ENCODE measurements around the gene DPH7. TPM values are rescaled to one million over a fixed set of nuclear protein-coding genes. Genes with fewer than 3 reads are reported as not detected.

DPH7 gene
- total and polyA plus RNA-seq, 5 experiments from 2014 or later = 26.2 to 80.7 (median 32.8) TPM

DNA sequence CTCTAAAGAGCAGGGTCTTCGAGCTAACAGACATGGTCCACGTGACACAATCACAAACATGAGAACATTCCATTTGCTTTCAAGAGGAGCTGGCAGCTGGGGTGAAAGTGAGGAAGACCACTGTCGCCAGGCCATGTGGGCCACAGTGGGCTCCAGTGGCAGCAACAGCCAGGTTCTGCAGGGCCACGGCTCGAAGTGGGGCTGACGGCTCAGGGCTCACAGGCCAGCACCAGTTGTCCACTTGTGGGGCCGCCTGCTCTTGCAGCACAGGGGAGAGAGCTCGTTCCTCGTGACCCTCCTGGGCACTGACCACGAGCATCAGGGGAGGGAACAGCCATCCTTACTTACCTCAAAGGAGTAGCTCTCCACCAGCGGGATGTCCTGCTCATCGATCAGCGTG, 9.6 kb upstream of the DPH7 start:
- H3K27ac Mint-ChIP-seq = peak overlapping the region in 1 of 10 donors; percentile 44
- no peaks in the 10 kb centered on the region for H3K27me3 Mint-ChIP-seq
- POLR2A ChIA-PET = interaction anchor here (0.8 to 1.5 kb wide), 5 partner anchors 9 to 37 kb away, joined by 3 to 5 read pairs (median 4); partner anchors contain the start of genes ARRDC1, EHMT1 and MRPL41
- H3K4me1 Mint-ChIP-seq = peaks cover 9 to 26% (median 12%) of the 10 kb centered on the region in 4 donors
- peak overlapping the region; percentile 13 to 91 (median 78) for H3K4me3 Mint-ChIP-seq
- peaks cover 0 to 21% (median 3%) of the 10 kb centered on the region in 3 donors for H3K36me3 Mint-ChIP-seq
- no peaks in the 10 kb centered on the region for H3K9me3 Mint-ChIP-seq
- DNase-seq (no peak), ATAC-seq (no peak)

DNA sequence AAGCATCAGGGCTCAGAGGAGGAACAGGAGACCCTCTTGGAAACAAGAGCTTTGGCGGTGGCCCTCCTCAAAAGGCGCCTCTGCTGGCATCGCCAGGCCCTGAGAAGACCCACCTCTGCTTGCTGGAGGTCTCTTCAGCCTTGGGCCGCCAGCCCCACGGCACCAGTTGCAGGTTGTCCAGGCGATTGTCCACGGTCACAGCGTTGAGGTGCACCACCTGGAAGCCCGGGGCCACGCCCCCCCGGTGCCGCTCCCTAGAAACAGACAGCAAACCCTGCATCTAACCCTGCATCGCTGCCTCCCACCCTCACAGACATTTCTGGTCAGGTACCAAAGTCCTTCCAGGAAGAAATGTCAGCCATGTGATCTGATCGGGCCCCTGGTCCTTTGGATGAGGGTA, 8.1 kb upstream of the DPH7 start:
- Mint-ChIP-seq H3K36me3 (peaks cover 0 to 27% (median 3%) of the 10 kb centered on the region in 3 donors), H3K4me3 (no peak overlapping the region), H3K4me1 (peaks cover 10 to 26% (median 12%) of the 10 kb centered on the region in 4 donors), H3K27me3 (no peaks in the 10 kb centered on the region), H3K9me3 (no peaks in the 10 kb centered on the region), H3K27ac (no peak overlapping the region)
- POLR2A ChIA-PET = no interaction called here
- ATAC-seq (no peak), DNase-seq (no peak)

DNA sequence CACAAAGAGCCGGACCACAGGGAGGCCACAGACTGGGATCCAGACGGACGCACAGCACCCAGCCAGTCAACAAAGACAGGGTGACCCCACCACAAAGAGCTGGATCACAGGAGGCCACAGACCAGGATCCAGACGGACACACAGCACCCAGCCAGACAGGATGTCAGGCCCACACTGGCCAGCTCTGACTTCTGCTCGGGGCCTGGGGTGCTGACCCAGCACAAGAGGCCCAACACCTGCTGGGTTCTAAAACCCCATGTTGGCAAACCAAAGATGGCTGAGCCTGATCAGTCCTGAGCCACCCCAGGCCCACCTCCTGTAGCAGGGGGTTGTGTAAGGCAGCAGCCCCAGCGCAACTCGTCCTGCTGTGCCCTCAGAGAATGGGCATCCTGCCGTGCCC, 5.2 kb upstream of the DPH7 start:
- DNase-seq = no peak
- H3K36me3 Mint-ChIP-seq = peaks cover 0 to 31% (median 3%) of the 10 kb centered on the region in 3 donors
- ATAC-seq = no peak
- H3K27me3 Mint-ChIP-seq = no peaks in the 10 kb centered on the region
- no peak overlapping the region for H3K27ac Mint-ChIP-seq
- POLR2A ChIA-PET = interaction anchor here (1.4 kb wide), 1 partner anchor 32 kb away, joined by 3 read pairs; the partner anchor contains the start of gene MRPL41
- no peaks in the 10 kb centered on the region for H3K9me3 Mint-ChIP-seq
- no peak overlapping the region for H3K4me3 Mint-ChIP-seq
- peaks cover 4 to 17% (median 9%) of the 10 kb centered on the region in 4 donors for H3K4me1 Mint-ChIP-seq

- H3K4me3 Mint-ChIP-seq = peak overlapping the region in 1 of 10 donors; percentile 22
- peak overlapping the region in 1 of 10 donors; percentile 62 for H3K27ac Mint-ChIP-seq
- POLR2A ChIA-PET = no interaction called here
- peaks cover 4 to 12% (median 9%) of the 10 kb centered on the region in 4 donors for H3K4me1 Mint-ChIP-seq
- no peaks in the 10 kb centered on the region for H3K27me3 Mint-ChIP-seq
- peaks cover 0 to 31% (median 3%) of the 10 kb centered on the region in 3 donors for H3K36me3 Mint-ChIP-seq
- no peak for DNase-seq
- H3K9me3 Mint-ChIP-seq = no peaks in the 10 kb centered on the region
- ATAC-seq = no peak
Observed at GRCh38 chr9:137583347-137583746, 4.6 kb upstream of the DPH7 start.

DNA sequence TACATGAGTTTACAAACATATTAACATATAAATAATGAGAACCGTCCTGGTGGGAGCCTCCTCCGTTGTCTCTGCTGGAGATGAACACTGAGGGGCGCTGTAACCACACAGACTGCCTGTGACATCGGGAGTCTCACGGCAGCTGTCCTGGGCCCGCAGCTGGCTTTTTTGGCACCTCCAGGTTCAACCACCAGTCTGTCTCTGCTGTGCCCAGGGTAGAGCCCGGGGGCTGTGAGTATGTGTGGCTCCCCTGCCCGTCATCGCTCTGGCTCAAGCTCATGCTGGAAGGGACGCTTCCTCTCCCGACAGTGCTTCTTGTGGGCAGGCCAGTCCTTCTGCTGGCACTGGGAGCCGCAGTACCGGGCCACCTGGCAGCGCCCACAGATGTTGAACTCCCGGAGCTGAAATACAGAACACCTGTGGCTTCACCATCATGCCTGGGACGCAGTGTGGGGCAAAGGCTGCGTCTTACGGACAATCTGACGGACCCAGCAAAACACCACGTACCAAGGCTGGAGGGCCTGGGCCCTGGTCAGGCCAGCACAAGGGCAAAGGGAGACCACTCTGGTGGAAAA, 3.6 kb upstream of the DPH7 start:
- Mint-ChIP-seq H3K36me3 (peaks cover 0 to 23% (median 3%) of the 10 kb centered on the region in 3 donors), H3K27me3 (no peaks in the 10 kb centered on the region), H3K9me3 (no peaks in the 10 kb centered on the region), H3K4me1 (peaks cover 7 to 13% (median 9%) of the 10 kb centered on the region in 4 donors), H3K27ac (peak overlapping the region in 1 of 10 donors; percentile 32), H3K4me3 (no peak overlapping the region)
- POLR2A ChIA-PET = interaction anchor here (1.2 kb wide), 1 partner anchor 23 kb away, joined by 3 read pairs; the partner anchor contains the start of gene ARRDC1
- no peak for DNase-seq
- no peak for ATAC-seq

- Mint-ChIP-seq H3K36me3 (peaks cover 0 to 18% (median 3%) of the 10 kb centered on the region in 3 donors), H3K27me3 (no peaks in the 10 kb centered on the region), H3K9me3 (no peaks in the 10 kb centered on the region), H3K4me1 (peaks cover 12 to 20% (median 15%) of the 10 kb centered on the region in 4 donors), H3K4me3 (peak overlapping the region in 1 of 10 donors; percentile 8), H3K27ac (peak overlapping the region in 1 of 10 donors; percentile 59)
- POLR2A ChIA-PET = interaction anchor here (1.2 to 1.7 kb wide), 2 partner anchors 24 to 26 kb away, joined by 3 to 4 read pairs; partner anchors contain the start of gene ARRDC1
- no peak for ATAC-seq
- DNase-seq = no peak
Observed at GRCh38 chr9:137581361-137582285, 2.9 kb upstream of the DPH7 start.

DNA sequence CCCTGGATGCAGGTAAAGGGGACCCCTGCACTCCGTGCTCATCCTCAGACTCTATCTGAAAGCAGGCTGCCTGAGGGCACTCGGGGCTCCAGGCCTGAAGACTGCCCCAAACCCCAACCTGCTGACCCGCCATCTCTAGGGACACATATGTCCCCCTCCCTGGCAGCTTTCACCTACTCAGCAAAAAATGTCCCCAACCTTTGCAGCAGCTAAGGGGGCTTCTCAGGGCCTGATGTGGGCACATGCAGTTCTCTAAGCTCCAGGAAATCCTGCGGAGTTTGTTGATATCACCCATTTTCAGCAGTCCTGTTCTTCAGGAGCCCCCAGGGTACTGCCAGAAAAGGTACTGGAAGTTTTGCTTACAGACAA, 2.2 kb upstream of the DPH7 start:
- H3K27me3 Mint-ChIP-seq = no peaks in the 10 kb centered on the region
- POLR2A ChIA-PET = interaction anchor here (1.2 to 1.7 kb wide), 2 partner anchors 24 to 26 kb away, joined by 3 to 4 read pairs; partner anchors contain the start of gene ARRDC1
- no peak overlapping the region for H3K27ac Mint-ChIP-seq
- H3K9me3 Mint-ChIP-seq = no peaks in the 10 kb centered on the region
- H3K4me3 Mint-ChIP-seq = no peak overlapping the region
- peaks cover 11 to 27% (median 21%) of the 10 kb centered on the region in 4 donors for H3K4me1 Mint-ChIP-seq
- no peak for ATAC-seq
- no peak for DNase-seq
- H3K36me3 Mint-ChIP-seq = peaks cover 0 to 13% (median 1%) of the 10 kb centered on the region in 3 donors

DNA sequence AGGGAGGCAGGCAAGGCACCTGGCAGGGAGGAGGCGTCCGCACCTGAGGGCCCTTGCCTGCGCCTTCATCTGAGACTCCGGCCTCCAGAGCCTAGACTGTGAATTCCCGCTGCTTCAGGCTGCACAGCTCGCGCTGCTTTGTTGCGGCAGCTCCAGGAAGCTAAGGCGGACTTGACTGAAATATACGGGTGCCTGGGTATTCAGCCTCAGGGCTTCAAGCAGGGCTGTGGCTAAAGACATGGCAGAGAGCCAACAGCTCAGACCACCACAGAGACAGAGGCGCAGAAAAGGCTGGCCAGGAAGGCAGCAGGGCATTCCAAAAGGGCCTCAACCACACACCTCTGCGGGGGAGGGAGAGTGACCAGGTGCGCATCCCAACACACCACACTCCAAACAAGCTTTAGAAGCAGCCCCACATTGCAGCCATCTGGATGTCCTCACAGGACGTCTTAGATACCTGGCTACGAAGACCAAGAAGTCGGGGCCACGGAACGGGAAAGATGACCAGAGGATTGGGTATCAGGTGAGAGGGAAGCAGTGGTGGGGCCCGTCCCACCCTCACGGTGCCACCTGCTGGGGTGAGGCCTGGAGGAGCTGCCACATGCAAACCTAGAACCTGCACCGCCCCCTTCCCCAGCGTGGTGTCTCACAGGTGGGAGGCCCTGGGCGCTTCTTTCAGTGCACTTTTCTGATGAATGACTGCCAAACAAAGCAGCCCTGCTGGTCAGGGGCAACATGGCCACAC, 1.7 kb upstream of the DPH7 start:
- peaks cover 0 to 18% (median 5%) of the 10 kb centered on the region in 3 donors for H3K36me3 Mint-ChIP-seq
- no peaks in the 10 kb centered on the region for H3K9me3 Mint-ChIP-seq
- POLR2A ChIA-PET = interaction anchor here (0.8 to 2.9 kb wide), 5 partner anchors 8 to 326 kb away, joined by 3 to 12 read pairs (median 4); partner anchors contain the start of gene MRPL41
- no peak for ATAC-seq
- H3K27me3 Mint-ChIP-seq = no peaks in the 10 kb centered on the region
- no peak for DNase-seq
- H3K4me1 Mint-ChIP-seq = peaks cover 15 to 33% (median 27%) of the 10 kb centered on the region in 4 donors
- H3K27ac Mint-ChIP-seq = peak overlapping the region in 1 of 10 donors; percentile 66
- H3K4me3 Mint-ChIP-seq = peak overlapping the region in 1 of 10 donors; percentile 28

- POLR2A ChIA-PET = interaction anchor here (0.7 to 2.9 kb wide), 7 partner anchors 9 to 156 kb away, joined by 3 to 12 read pairs (median 4); partner anchors contain the start of genes EHMT1, EXD3, MRPL41 and NOXA1
- Mint-ChIP-seq H3K36me3 (peaks cover 0 to 29% (median 12%) of the 10 kb centered on the region in 3 donors), H3K27ac (peak overlapping the region in 6 of 10 donors; percentile 51 to 86 (median 80)), H3K27me3 (no peaks in the 10 kb centered on the region), H3K4me3 (peak overlapping the region; percentile 68 to 88 (median 80)), H3K4me1 (peaks cover 20 to 39% (median 33%) of the 10 kb centered on the region in 4 donors), H3K9me3 (no peaks in the 10 kb centered on the region)
- peak in 1 of 10 donors; percentile 14 for DNase-seq
- ATAC-seq = no peak
Observed at GRCh38 chr9:137579259-137579604, 507 bp upstream of the DPH7 start.

DNA sequence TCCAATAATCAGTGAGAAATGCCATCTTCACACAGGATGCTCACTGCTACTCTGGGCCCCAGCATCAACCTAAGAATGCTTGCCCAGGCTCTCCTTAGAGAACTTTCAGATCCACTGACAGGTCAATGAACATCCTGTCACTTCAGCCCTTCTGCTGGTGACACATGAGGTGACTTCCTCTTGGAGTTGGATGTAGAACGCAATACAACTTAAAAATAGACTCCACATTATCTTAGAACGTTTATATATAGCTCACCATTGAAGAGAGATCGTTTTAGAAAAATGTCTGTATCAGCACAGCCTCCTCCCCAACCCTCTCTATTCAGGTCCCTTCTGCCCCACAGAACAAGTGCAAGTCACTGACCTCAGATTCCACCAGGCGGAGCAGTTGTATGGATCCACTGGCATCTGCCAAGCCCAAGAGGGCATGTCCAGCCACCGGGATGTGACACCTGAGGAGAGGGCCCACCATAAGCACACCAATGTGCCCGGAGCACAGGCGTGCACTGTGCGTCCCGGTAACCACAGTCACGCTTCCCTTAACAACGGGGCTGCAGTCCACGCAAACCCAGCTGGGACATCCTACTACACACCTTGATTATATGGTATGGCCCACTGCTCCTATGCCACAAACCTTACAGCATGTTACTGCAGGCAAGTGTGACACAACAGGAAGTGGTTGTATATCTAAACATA, 2.9 kb downstream of the DPH7 start:
- H3K27ac Mint-ChIP-seq = peak overlapping the region in 3 of 10 donors; percentile 8 to 36 (median 18)
- DNase-seq (no peak), ATAC-seq (no peak)
- peaks cover 19 to 44% (median 35%) of the 10 kb centered on the region in 4 donors for H3K4me1 Mint-ChIP-seq
- peaks cover 0 to 42% (median 23%) of the 10 kb centered on the region in 3 donors for H3K36me3 Mint-ChIP-seq
- H3K4me3 Mint-ChIP-seq = peak overlapping the region in 8 of 10 donors; percentile 9 to 72 (median 52)
- H3K27me3 Mint-ChIP-seq = no peaks in the 10 kb centered on the region
- H3K9me3 Mint-ChIP-seq = no peaks in the 10 kb centered on the region
- POLR2A ChIA-PET = no interaction called here

- H3K27ac Mint-ChIP-seq = peak overlapping the region in 2 of 10 donors; percentile 8 to 50
- no peak for DNase-seq
- no peaks in the 10 kb centered on the region for H3K9me3 Mint-ChIP-seq
- peak overlapping the region in 1 of 10 donors; percentile 51 for H3K4me3 Mint-ChIP-seq
- no peaks in the 10 kb centered on the region for H3K27me3 Mint-ChIP-seq
- H3K4me1 Mint-ChIP-seq = peaks cover 24 to 50% (median 39%) of the 10 kb centered on the region in 4 donors
- no peak for ATAC-seq
- H3K36me3 Mint-ChIP-seq = peaks cover 0 to 46% (median 24%) of the 10 kb centered on the region in 3 donors
- POLR2A ChIA-PET = no interaction called here
Observed at GRCh38 chr9:137575364-137575715, 3.4 kb downstream of the DPH7 start.
